KOPT-K1 (cell line): ENCODE results near the gene RSPO4.

Source experiments
- H3K27ac ChIP-seq: fragments of 200-600 bp; sonication (generic); 2 replicates; pipeline ENCODE4 v1.5.1; 2016; ENCODE audit warnings: antibody characterized with exemption, mild to moderate bottlenecking, low read depth, low read length; ENCODE audit not compliant: poor library complexity, severe bottlenecking
- H3K36me3 ChIP-seq: fragments of 200-600 bp; sonication (generic); 2 replicates; pipeline ENCODE4 v1.5.1; 2017; ENCODE audit warnings: antibody characterized with exemption, mild to moderate bottlenecking, low read length, moderate library complexity; ENCODE audit not compliant: insufficient read depth
- H3K9me3 ChIP-seq: fragments of 200-600 bp; sonication (generic); 2 replicates; pipeline ENCODE4 v1.5.1; 2017; ENCODE audit warnings: antibody characterized with exemption, low read length, mild to moderate bottlenecking; ENCODE audit not compliant: insufficient read depth, poor library complexity, severe bottlenecking

RSPO4 gene

DNA sequence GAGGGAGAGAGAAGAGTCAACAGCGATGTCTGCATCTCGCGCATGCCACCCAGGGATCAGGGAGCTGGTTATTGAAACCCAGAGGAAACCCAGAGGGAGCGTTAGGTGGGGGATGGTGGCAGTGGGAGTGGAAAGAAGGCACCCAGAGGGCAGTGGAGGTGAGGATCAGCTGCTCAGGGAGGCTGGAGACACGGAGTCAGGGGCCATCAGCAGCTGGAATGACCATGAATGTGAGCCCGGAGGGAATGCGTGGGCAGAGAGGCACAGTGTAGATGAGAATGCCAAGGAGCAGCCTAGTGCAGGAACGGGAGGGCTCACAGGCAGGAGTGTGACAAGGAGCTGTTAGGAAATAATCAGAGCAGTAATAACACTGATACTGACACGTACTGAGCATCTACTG, 36.2 kb downstream of the RSPO4 start:
- Histone ChIP-seq H3K27ac (no peak overlapping the region), H3K9me3 (no peaks in the 10 kb centered on the region), H3K36me3 (no peaks in the 10 kb centered on the region)

DNA sequence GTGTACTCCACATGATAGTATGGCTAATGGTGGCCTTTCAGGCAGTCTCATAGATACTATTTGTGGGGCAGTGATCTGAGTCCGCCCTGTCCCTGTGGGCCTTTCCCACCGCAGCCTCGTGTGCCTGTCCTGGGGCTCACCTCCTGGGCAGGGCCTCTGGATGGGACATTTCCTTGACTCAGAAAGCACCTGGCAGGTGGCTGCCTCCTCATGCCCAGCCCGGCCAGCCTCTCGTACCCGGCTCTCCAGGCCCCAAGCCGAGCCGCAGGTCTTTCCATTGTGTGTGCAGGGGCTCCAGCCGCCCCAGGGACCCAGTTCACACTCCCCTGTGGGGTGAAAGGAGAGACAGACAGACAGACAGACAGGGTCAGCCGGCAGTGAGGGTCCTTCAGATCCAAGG, 38.3 kb downstream of the RSPO4 start:
- Histone ChIP-seq H3K27ac (no peak overlapping the region), H3K36me3 (no peaks in the 10 kb centered on the region), H3K9me3 (no peaks in the 10 kb centered on the region)

DNA sequence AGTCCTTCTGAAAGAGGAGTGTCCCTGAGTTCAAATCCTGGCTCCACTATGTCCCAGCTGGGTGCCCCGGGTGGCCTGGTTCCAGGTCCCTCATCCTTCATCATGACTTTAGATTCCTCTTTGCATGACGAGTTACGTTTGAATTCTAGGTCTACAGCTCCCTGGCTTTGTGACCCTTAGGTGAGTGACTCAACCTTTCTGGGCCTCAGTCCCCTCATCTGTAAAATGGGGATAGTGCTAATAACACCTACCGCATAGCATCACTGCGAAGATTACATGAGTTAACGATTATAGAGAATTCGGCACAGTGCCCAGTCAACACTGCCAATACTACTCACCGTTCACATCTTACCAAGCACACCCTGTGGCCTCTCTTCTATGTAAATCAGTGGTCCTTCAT, 39.4 kb downstream of the RSPO4 start:
- H3K36me3 ChIP-seq = no peaks in the 10 kb centered on the region
- H3K9me3 ChIP-seq = no peaks in the 10 kb centered on the region
- H3K27ac ChIP-seq = no peak overlapping the region

DNA sequence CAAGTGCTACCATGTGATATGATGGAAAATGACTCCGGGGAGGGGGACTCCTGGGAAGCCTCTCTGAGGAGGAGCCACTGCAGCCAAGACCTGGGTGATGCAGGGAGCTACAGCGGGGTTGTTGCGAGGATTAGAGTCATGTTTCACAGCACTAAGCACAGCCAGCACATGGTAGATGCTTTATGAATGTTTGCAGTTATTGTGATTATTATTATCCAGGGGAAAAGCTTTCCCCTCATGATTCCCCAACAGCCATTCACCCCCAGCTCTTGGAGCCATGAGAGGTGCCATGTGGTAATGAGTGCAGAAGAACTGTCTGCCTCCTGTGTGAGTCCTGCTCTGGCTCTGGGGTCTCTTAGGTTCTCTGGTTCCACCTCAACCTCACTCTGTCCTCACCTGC, 39.9 kb downstream of the RSPO4 start:
- Histone ChIP-seq H3K9me3 (no peaks in the 10 kb centered on the region), H3K36me3 (no peaks in the 10 kb centered on the region), H3K27ac (no peak overlapping the region)

DNA sequence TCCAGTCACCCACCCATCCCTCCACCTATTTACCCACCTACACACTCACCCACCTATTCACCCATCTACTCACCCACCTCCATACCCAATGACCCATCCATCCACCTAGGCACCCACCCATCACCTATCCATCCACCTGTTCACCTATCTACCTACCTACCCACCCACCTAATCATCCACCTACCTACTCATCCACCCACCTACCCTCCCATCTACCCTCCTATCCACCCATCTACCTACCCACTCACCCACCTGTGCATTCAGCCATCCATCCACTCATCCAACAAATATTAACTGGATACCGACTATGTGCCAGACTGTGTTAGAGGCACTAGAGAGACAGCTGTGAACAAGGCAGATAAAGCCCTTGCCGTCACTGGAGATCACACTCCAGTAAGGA, 40.3 kb downstream of the RSPO4 start:
- Histone ChIP-seq H3K36me3 (no peaks in the 10 kb centered on the region), H3K9me3 (no peaks in the 10 kb centered on the region), H3K27ac (no peak overlapping the region)

DNA sequence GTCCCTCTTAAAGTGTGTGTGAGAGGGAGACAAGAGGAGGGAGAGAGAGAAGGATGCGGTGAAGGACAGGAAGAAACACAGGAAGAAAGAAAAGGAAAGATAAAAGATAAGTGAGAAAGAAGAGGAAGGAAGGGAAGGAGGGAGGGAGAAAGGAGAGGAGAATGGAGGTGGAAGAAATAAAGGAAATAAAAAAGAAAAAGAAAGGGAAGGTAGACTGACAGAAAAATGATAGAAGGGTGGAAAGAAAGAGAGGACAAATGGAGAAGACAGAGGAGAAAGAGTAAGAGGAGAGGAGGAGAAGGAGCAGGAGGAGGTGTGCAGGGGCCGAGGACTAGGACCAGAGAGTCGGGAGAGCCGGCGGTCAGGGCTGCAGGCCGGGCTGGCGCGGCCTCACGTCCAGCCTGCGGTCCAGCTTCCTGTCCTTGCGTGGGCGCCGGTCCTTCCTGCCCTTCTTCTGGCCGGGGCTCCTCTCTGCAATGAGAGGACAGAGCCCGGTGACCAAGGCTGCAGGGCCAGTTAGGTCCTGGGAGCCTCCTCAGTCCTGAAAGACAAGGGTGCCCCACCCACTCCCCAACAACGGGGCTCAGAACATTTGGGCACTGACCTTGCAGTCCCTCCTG, 42.0 kb downstream of the RSPO4 start:
- H3K9me3 ChIP-seq = no peaks in the 10 kb centered on the region
- no peak overlapping the region for H3K27ac ChIP-seq
- H3K36me3 ChIP-seq = no peaks in the 10 kb centered on the region

DNA sequence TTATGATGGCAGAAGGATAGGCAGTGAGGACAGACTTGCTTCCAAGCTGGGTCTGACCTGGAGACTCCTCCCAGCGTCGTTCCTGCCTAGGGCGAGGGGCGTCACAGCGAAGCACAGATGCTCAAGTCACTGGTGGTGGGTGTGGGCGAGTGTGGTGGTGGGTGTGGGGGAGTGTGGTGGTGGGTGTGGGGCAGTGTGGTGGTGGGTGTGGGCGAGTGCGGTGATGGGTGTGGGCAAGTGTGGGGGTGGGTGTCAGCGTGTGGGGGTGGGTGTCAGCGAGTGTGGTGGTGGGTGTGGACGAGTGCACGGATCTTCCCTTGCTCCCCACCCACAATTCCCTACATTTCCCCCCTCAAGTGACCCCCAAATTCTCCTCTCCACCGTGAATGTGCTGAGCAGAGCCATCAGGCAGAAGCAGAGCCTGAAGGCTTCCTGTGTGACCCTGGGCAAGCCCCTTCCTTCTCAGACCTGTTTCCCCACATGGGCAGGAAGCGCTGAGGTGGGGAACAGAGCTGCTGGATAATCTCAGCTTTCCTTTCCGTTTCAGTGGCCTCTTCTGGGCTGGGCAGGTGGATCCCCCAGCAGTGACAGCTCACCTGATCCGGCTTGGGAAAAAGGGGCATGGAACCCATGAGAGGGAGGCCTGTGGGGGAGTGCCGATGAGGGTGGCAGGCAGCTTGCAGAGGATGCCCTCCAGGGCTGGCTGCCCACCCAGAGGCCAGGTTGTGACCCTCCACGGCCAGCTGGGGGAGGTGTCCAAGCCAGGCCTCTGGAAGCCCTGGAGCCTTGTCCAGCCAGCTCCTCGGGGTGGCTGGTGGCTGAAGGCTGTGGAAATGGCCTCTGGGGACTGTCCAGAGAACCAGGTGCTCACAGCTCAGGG, 42.9 kb downstream of the RSPO4 start:
- Histone ChIP-seq H3K27ac (no peak overlapping the region), H3K36me3 (no peaks in the 10 kb centered on the region), H3K9me3 (no peaks in the 10 kb centered on the region)

DNA sequence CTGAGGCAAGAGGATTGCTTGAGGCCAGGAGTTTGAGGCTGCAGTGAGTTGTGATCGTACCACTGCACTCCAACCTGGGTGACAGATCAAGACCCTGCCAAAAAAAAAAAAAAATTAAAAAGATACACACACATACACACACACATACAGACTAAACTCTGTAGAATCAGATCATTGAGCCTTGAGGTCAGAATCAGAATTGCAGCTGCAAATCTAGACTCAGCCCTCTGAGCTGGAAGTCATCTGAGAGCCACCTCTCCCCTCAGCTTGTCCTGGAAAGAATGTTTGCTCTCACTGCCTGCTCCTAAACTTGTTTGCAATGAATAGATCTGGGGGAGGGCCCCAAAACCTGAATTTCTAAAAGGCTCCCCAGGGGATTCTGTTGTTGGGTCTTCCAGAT, 44.6 kb downstream of the RSPO4 start:
- no peaks in the 10 kb centered on the region for H3K9me3 ChIP-seq
- H3K36me3 ChIP-seq = no peaks in the 10 kb centered on the region
- no peak overlapping the region for H3K27ac ChIP-seq

DNA sequence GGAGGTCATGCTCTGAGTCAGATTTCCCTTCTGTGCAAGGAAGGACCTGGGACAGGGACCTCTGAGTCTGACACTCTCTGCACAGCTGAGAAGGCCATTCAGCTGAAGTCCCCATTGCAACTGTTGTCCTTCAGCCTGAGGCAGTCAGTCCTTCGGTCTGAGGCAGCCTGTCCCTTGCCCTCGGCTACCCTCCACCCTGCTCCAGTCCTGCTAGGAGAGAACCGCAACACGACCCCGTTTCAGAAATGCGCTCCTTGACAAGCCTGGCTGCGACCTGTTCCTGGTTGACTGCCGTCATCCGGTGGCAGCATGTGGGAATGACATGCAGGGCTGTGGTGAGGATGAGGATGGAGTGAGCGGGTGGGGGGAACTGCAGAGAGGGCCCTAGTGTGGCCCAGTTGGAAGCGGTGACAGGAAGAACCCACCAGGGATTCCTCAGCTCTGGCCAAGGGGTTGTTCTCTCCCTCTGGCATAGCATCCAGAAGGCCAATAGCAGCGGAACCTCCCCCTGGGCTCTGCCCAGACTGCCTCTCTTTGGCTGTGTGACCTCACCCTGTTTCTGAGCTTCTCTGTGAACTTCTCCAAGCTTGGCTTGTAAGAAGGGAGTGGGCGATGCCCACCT, 45.7 kb downstream of the RSPO4 start:
- Histone ChIP-seq H3K36me3 (no peaks in the 10 kb centered on the region), H3K27ac (no peak overlapping the region), H3K9me3 (no peaks in the 10 kb centered on the region)

DNA sequence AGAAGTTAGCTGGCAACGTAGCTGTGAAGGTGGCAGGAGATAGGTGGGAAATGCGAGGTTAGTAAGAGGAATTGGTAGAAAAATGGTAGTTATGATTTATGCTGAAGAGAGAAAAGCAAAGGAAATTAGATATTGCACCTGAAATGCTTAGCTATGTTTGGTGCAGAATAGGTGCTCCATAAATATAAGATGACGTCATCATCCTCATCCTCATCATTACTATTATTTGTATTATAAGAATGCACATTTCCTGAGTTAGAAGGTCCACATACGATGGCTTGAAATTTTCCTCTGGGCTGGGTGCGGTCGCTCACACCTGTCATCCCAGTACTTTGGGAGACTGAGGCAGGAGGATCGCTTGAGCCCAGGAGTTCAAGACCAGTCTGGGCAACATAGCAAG, 46.5 kb downstream of the RSPO4 start:
- no peaks in the 10 kb centered on the region for H3K36me3 ChIP-seq
- no peaks in the 10 kb centered on the region for H3K9me3 ChIP-seq
- no peak overlapping the region for H3K27ac ChIP-seq

DNA sequence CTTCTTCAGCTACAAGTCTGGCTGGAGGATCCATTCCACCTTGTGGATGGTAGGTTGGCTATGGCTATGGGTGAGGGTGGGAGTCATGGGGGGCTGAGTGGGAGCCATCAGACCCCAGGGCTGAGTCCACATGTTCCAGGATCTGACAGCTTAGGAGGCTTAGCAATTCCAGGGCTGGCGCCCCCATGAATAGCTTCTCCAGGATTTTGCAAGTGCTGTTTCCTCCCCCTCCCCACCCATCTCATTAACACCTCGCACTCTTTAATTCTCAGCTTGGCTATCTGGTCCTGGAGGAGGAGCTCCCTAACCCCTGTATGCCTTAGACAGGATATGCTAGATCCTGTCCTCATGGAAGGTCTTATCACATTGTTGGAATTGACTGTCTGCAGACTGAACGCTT, 47.0 kb downstream of the RSPO4 start:
- H3K36me3 ChIP-seq = no peaks in the 10 kb centered on the region

DNA sequence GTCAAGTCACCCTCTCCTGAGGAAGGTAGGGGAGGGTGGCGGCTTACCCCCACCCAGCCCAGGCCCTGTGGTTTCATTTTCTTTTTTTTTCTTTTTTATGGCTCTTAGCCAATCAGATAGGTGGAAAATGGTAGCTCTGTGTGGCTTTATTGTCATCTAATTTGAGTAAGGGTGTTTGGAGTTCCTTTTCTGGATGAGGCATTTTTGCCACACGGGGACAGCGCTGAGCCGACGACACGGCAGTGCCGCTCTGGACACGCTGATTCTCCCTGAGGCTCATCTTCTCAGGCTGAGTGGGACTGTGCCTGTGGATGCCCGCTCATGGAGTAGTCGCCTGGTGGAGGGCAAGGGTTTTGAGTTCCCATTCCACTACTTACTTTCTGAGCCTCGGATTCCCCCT, 48.4 kb downstream of the RSPO4 start:
- Histone ChIP-seq H3K9me3 (peaks cover 3% of the 10 kb centered on the region), H3K36me3 (no peaks in the 10 kb centered on the region), H3K27ac (no peak overlapping the region)

More for the DNA sequence above, 47.0 kb downstream of the RSPO4 start:
- Histone ChIP-seq H3K9me3 (no peaks in the 10 kb centered on the region), H3K27ac (no peak overlapping the region)

DNA sequence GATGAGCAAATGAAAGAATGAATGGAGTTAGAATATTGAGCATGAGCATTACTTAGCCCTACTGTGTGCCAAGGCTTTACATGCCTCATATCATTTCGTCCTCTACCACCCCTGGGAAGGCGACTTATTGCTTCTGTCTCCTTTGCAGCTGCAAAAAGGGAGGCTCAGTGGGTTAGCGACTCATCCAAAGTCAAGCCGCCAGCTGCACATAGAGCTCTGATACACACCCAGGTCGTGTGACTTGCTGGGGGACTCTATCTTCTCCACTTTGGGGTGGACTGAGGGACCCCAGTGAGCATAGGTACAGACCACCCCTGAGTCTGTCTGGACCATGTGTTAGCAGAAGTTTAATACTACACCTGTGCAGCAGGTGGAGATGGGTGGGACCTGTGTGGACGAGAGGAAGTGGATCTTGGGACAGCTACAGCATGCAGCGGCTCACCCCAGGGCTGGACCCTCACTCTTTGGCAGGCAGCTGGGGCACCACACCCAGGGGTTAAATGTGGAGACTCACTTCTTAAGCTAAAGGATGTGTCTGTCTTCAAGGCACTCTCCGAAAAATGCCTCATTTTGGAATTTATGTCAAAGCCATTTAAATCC, 49.8 kb downstream of the RSPO4 start:
- Histone ChIP-seq H3K36me3 (no peaks in the 10 kb centered on the region), H3K27ac (no peak overlapping the region), H3K9me3 (peaks cover 11% of the 10 kb centered on the region)

DNA sequence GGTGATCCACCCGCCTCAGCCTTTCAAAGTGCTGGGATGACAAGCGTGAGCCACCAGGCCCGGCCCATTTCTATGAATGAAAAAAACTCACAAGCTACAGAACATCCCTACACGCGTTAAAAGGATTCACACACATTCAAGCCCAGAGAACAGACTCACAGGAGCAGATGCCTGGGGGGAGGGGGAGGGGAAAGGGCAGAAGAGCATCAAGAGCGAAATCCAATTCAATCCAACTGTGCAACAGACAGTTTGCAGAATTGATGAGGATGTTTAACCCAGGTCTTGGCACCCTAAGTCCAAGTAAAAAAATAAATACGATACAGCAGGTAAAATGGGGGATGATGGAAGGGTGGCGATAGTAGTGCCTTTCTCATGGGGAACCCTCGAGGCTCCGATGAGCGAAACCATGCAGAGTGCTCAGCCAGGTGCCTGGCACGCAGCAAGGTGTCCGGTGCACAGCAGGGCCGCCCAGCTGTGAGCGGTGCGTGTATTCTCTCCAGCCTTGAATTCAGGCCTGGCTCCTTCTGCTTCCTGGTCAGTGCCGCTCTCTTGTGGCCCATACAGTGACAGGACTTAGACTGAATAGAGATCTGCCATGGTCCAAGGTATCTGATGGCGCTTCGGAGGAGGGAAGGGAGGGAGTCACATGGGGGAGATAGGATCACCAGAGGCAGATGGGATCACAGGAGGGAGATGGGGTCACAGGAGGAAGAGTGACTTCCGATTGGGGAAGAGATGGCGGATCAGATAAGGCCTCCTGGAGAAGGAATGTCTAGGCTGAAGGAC, 50.5 kb downstream of the RSPO4 start:
- Histone ChIP-seq H3K27ac (no peak overlapping the region), H3K36me3 (no peaks in the 10 kb centered on the region)

DNA sequence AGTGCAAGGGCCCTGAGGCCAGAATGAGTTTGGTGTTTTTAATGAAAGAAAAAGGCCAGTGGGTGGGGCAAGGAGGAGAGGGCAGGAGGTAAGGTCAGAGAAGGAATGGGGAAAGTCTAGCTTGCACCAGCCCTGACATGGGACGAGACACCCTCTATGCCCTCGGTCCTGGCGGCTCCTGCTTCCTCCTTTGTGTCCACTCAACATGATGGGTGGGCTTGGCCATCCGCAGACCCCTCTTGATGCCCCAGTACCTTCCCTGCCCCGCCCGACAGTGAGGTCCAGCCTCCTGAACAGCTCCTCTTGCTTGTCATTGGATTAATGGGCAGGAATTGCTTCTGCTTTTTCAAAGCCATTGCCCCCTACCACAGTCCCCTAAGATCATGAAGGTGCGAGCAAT, 52.4 kb downstream of the RSPO4 start:
- Histone ChIP-seq H3K9me3 (peaks cover 11% of the 10 kb centered on the region), H3K36me3 (no peaks in the 10 kb centered on the region), H3K27ac (no peak overlapping the region)

More for the DNA sequence above, 50.5 kb downstream of the RSPO4 start:
- H3K9me3 ChIP-seq = peaks cover 11% of the 10 kb centered on the region
